Astrocyte of the spinal cord (primary cell): ENCODE measurements around the gene NFATC3.
A peak's percentile ranks its signal among the peaks of the same experiment; 100 is the strongest.
"Not testable (repeated sequence)": the region's sequence is repeated elsewhere in the genome, so short reads cannot be mapped to it uniquely, and the experiment has no call there.

Experiments
- DNase-seq: peaks from one replicate; pipeline ENCODE4 v3.0.0; 2011; ENCODE audit warnings: low read depth, low spot score
- H3K4me3 ChIP-seq: 2 replicates; pipeline ENCODE4 v1.5.1; 2011; ENCODE audit warnings: low read depth, mild to moderate bottlenecking, low read length, moderate library complexity
- in situ Hi-C: cut with HindIII; loops from 2 replicates; pipeline ENCODE4 v1.10.0; 2017; ENCODE audit warnings: low sequenced_read_pairs
- TF ChIP-seq, protein P1 (sequence below): IDR thresholded peaks from 2 replicates; pipeline ENCODE4 v1.5.1; 2012; ENCODE audit warnings: low read depth, mild to moderate bottlenecking, low read length, inconsistent platforms

NFATC3 gene

DNA sequence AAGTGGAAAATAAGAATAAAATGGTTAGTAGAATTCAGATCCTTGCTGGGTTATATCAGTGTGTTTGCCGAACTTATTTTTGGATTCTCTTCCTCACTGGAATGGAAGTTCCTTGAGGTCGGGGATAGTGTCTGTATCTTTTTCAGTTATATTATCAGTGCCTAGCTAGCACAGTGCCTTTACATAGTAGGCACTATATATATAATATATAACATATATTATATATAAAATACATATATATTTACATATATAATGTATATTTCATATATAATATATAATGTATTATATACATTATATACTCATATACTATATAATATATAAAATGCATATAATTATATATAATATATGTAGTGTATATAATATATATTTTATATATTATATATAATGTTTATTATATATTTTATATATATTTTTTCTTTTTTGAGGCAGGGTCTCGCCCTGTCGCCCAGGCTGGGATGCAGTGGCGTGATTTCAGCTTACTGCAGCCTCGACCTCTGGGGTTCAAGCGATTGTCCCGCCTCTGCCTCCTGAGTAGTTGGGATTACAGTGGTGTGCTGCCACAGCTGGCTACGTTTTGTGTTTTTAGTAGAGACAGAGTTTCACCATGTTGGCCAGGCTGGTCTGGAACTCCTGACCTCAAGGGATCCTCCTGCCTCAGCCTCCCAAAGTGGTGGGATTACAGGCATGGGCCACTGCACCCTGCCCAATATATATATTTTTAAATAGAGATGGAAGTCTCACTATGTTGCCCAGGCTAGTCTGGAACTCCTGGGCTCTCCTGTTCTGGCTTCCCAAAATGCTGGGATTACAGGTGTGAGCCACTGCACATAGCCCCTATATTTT, 3.2 kb downstream of the NFATC3 start:
- no peak overlapping the region for H3K4me3 ChIP-seq
- DNase-seq, result no peak
- TF ChIP-seq, protein P1, sequence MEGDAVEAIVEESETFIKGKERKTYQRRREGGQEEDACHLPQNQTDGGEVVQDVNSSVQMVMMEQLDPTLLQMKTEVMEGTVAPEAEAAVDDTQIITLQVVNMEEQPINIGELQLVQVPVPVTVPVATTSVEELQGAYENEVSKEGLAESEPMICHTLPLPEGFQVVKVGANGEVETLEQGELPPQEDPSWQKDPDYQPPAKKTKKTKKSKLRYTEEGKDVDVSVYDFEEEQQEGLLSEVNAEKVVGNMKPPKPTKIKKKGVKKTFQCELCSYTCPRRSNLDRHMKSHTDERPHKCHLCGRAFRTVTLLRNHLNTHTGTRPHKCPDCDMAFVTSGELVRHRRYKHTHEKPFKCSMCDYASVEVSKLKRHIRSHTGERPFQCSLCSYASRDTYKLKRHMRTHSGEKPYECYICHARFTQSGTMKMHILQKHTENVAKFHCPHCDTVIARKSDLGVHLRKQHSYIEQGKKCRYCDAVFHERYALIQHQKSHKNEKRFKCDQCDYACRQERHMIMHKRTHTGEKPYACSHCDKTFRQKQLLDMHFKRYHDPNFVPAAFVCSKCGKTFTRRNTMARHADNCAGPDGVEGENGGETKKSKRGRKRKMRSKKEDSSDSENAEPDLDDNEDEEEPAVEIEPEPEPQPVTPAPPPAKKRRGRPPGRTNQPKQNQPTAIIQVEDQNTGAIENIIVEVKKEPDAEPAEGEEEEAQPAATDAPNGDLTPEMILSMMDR, result no peak
- in situ Hi-C loops, result no loop called here

DNA sequence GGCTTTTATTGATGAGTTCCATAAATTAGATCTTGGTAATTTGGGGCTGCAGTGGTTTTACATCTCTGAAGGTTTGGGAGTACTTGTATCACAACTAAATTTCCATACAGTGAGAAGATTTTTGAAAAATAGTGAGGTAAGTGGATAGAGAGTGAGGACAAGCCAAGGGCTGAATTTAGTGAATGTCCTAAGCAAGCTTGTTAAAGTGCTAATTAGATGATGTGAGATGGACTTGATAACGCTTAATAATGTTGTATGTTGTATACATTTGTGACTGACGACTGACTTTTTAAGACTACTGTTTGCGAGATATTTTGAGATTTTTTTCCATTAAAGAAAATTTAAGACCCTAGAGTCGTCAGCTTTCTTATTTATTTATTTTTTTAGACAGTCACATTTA, 3.9 kb downstream of the NFATC3 start:
- DNase-seq, result no peak
- H3K4me3 ChIP-seq, result no peak overlapping the region
- TF ChIP-seq, protein P1, result no peak
- in situ Hi-C loops, result no loop called here

DNA sequence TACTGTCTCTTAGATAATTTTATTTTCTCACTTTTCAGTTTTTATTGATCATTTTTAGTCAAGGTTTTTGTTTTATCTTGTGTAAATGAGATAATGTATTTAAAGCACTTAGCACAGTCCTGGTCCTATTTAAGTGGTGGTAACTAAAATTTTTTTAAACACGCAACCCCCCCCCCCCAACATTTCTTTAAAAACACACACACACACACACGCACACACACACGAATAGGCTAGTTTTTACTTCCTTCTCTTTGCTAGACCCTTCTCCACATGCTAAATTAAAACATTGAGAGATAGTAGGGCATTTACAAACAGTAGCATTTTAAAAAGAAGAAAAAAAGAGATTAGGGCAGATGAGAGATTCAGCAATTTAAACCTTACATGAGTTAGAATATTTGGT, 5.0 kb downstream of the NFATC3 start:
- H3K4me3 ChIP-seq, result no peak overlapping the region
- in situ Hi-C loops, result no loop called here
- no peak for DNase-seq
- TF ChIP-seq, protein P1, result no peak

GRCh38 chr16:68090533-68090932, 5.4 kb downstream of the NFATC3 start:
- in situ Hi-C loops, result no loop called here

GRCh38 chr16:68091380-68092261, 6.5 kb downstream of the NFATC3 start:
- in situ Hi-C loops, result no loop called here
- no peak overlapping the region for H3K4me3 ChIP-seq
- DNase-seq, result peak; percentile 52
- TF ChIP-seq, protein P1, result no peak

More at GRCh38 chr16:68090533-68090932, 5.4 kb downstream of the NFATC3 start:
- no peak for DNase-seq
- no peak overlapping the region for H3K4me3 ChIP-seq
- TF ChIP-seq, protein P1, result no peak

- in situ Hi-C loops, H3K4me3 ChIP-seq, DNase-seq: not testable (repeated sequence)
Observed at GRCh38 chr16:68092275-68092674, 7.1 kb downstream of the NFATC3 start.
